Naive thymus-derived CD8-positive, alpha-beta T cell (primary cell): ENCODE data around the gene WSCD1. TPM values are rescaled to one million over a fixed set of nuclear protein-coding genes. Genes with fewer than 3 reads are reported as not detected.

ENCODE experiments used
- ATAC-seq, 2 donors: fragments of 150-1000 bp; cut with Tn5 transposase in 1 of 2; sonication (Bioruptor Pico), chemical (Tn5 transposase) in 1 of 2; 1 replicate in 1 of 2; 2 replicates in 1 of 2; pipeline ENCODE4 v1.10.0; 2021; ENCODE audit warnings: mild to moderate bottlenecking in 2 of 2, moderate library complexity in 2 of 2
- POLR2A ChIA-PET: fragments of 350-600 bp; sonication (Branson Sonifier 250); formaldehyde crosslinking; loops from one replicate; lab custom pipeline; 2021; ENCODE audit warnings: antibody characterized with exemption; lab: Charles Lee
- DNase-seq, 10 donors: peaks; one replicate each; pipeline versions ENCODE4 v3.0.0 to v3.0.0-alpha.2; 2020 to 2022
- H3K27ac Mint-ChIP-seq, 10 donors: one replicate each; pipeline ENCODE4 v1.8.0; 2020 to 2022; ENCODE audit warnings: mild to moderate bottlenecking in 10 of 10, mixed read lengths in 10 of 10, moderate library complexity in 4 of 10, inconsistent platforms in 1 of 10
- H3K27me3 Mint-ChIP-seq, 5 donors: one replicate each; pipeline ENCODE4 v1.8.0; 2021 to 2022; ENCODE audit warnings: mixed read lengths in 5 of 5
- H3K36me3 Mint-ChIP-seq, 3 donors: one replicate each; pipeline ENCODE4 v1.8.0; 2020 to 2022; ENCODE audit warnings: mixed read lengths in 3 of 3, mild to moderate bottlenecking in 2 of 3, inconsistent platforms in 1 of 3
- H3K4me1 Mint-ChIP-seq, 4 donors: one replicate each; pipeline ENCODE4 v1.8.0; 2021 to 2022; ENCODE audit warnings: mixed read lengths in 4 of 4
- H3K4me3 Mint-ChIP-seq, 10 donors: one replicate each; pipeline ENCODE4 v1.8.0; 2020 to 2022; ENCODE audit warnings: mild to moderate bottlenecking in 10 of 10, mixed read lengths in 10 of 10, moderate library complexity in 6 of 10, inconsistent platforms in 1 of 10
- H3K9me3 Mint-ChIP-seq, 9 donors: one replicate each; pipeline ENCODE4 v1.8.0; 2020 to 2022; ENCODE audit warnings: mixed read lengths in 9 of 9, mild to moderate bottlenecking in 3 of 9, inconsistent platforms in 1 of 9, moderate library complexity in 1 of 9
- polyA plus RNA-seq, 3 donors: library from polyadenylated mRNA; unstranded; fragments of 300-500 nt; fragmentation: Illumina TruSeq; gene quantifications; one replicate each; pipeline ENCODE4 v1.2.3, GENCODE V29; 2021
- total RNA-seq, 8 experiments: library from RNA in 2 of 8; stranded (reverse) in 2 of 8; gene quantifications; one replicate each; pipeline ENCODE4 v1.2.3 and lab custom pipeline; 2021 to 2026

Gene WSCD1
- not detected for total RNA-seq
- polyA plus RNA-seq = not detected
- 0 to 0.78 (median 0.10) reads per million in 6 experiments for total RNA-seq (lab: John Stamatoyannopoulos, UW)

- Mint-ChIP-seq H3K4me1 (peaks cover 11 to 21% (median 15%) of the 10 kb centered on the region in 4 donors), H3K9me3 (peaks cover 0 to 2% (median 0%) of the 10 kb centered on the region in 9 donors), H3K27ac (peak within 1 kb of the TSS in 4 of 10 donors; percentile 28 to 80 (median 52)), H3K27me3 (peaks cover 20 to 82% (median 55%) of the 10 kb centered on the region in 5 donors), H3K36me3 (no peaks in the 10 kb centered on the region), H3K4me3 (peak within 1 kb of the TSS; percentile 62 to 98 (median 84))
- peak; percentile 44 to 61 for ATAC-seq
- POLR2A ChIA-PET = no interaction called here
- DNase-seq = peak in 1 of 10 donors; percentile 65
Observed at GRCh38 chr17:6069539-6070429, at the start of gene WSCD1. Gene WSCD1 (plus strand): TSS chr17:6070379. CDS start chr17:6080659, 10,280 bp downstream.

DNA sequence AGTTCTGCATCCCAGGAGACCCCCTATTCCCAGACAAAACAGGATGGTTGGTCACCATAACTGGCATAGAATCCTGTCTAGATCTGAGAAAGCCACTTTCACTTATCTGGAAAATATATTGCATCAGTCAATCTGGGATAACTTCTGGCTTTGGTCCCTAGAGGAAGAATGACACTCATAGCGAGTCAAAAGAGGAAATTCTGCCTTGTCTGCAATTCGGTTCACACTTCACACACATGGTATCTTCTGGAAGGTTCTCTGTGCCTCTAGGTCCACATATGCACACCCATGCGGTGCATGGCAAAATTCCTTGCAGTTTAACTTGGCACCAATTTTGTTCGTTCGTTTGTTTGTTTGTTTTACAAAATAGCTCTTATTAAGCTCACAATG is 49.2 kb upstream of the WSCD1 start:
- Mint-ChIP-seq H3K27me3 (peaks cover 0 to 39% (median 16%) of the 10 kb centered on the region in 5 donors), H3K27ac (no peak overlapping the region)

DNA sequence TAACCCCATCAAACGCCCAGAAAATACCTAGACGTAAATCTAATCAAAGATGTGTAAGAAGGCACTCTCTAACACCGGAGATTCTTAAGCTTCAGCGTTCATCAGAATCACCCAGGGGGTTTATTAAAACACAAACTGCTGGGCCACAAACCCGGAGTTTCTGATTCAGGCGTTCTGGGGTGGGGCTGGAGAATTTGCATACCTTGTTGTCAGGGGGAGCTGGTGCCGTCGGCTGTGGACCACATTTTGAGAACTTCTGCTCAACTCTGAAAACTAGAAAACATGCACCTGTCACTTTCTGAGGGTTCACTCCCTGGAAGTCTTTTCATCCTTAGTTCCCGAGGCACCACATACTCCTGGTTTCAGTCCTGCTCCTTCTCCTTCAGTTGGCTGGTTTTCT is 48.6 kb upstream of the WSCD1 start:
- no peak overlapping the region for H3K27ac Mint-ChIP-seq
- H3K4me1 Mint-ChIP-seq = no peaks in the 10 kb centered on the region
- no peak overlapping the region for H3K4me3 Mint-ChIP-seq
- POLR2A ChIA-PET = no interaction called here
- H3K36me3 Mint-ChIP-seq = no peaks in the 10 kb centered on the region
- H3K9me3 Mint-ChIP-seq = no peaks in the 10 kb centered on the region
- H3K27me3 Mint-ChIP-seq = peaks cover 0 to 39% (median 14%) of the 10 kb centered on the region in 5 donors
- DNase-seq = no peak
- no peak for ATAC-seq

More for the DNA sequence above, 49.2 kb upstream of the WSCD1 start:
- no peaks in the 10 kb centered on the region for H3K4me1 Mint-ChIP-seq
- H3K4me3 Mint-ChIP-seq = no peak overlapping the region
- POLR2A ChIA-PET = no interaction called here
- no peaks in the 10 kb centered on the region for H3K9me3 Mint-ChIP-seq
- H3K36me3 Mint-ChIP-seq = no peaks in the 10 kb centered on the region
- no peak for ATAC-seq
- DNase-seq = no peak

- no peak for ATAC-seq
- DNase-seq = no peak
- no peaks in the 10 kb centered on the region for H3K36me3 Mint-ChIP-seq
- H3K27ac Mint-ChIP-seq = peak overlapping the region in 1 of 10 donors; percentile 34
- no peak overlapping the region for H3K4me3 Mint-ChIP-seq
- no peaks in the 10 kb centered on the region for H3K4me1 Mint-ChIP-seq
- peaks cover 0 to 31% (median 8%) of the 10 kb centered on the region in 5 donors for H3K27me3 Mint-ChIP-seq
- POLR2A ChIA-PET = no interaction called here
- H3K9me3 Mint-ChIP-seq = no peaks in the 10 kb centered on the region
Observed at GRCh38 chr17:6023036-6023831, 46.9 kb upstream of the WSCD1 start.

DNA sequence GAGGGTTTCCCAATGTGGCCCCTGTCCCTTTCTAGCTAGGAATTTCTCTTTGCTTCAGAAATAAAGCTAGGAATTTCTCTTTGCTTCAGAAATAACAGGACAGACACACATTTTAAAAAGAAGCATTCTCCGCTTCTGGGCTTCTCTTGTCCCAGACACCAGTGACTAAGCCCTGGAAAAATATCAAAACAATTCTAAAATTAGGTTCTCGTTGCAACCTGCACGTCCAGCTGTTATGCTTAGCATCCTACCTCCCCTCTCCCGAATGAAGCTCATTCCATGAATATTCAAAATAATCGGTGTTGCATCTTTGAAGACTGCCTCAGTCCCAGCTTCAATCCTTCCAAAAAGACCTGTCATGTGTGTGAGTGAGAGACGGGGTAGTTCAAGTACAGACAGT is 45.6 kb upstream of the WSCD1 start:
- Mint-ChIP-seq H3K9me3 (no peaks in the 10 kb centered on the region), H3K27ac (no peak overlapping the region), H3K4me1 (no peaks in the 10 kb centered on the region), H3K36me3 (no peaks in the 10 kb centered on the region), H3K27me3 (peaks cover 0 to 24% (median 5%) of the 10 kb centered on the region in 5 donors), H3K4me3 (no peak overlapping the region)
- ATAC-seq (no peak), DNase-seq (no peak)
- POLR2A ChIA-PET = no interaction called here

GRCh38 chr17:6027342-6028024 is 42.7 kb upstream of the WSCD1 start:
- no peak overlapping the region for H3K4me3 Mint-ChIP-seq
- no peaks in the 10 kb centered on the region for H3K4me1 Mint-ChIP-seq
- ATAC-seq = no peak
- no peaks in the 10 kb centered on the region for H3K9me3 Mint-ChIP-seq
- no peak for DNase-seq
- H3K36me3 Mint-ChIP-seq = no peaks in the 10 kb centered on the region
- peaks cover 6 to 19% (median 8%) of the 10 kb centered on the region in 5 donors for H3K27me3 Mint-ChIP-seq
- H3K27ac Mint-ChIP-seq = no peak overlapping the region
- POLR2A ChIA-PET = no interaction called here

- no peak for ATAC-seq
- Mint-ChIP-seq H3K4me3 (no peak overlapping the region), H3K9me3 (no peaks in the 10 kb centered on the region)
Observed at GRCh38 chr17:6028294-6028693, 41.9 kb upstream of the WSCD1 start.

GRCh38 chr17:6035801-6036394 is 34.3 kb upstream of the WSCD1 start:
- Mint-ChIP-seq H3K27me3 (peaks cover 7 to 28% (median 11%) of the 10 kb centered on the region in 5 donors), H3K9me3 (no peaks in the 10 kb centered on the region)
- POLR2A ChIA-PET = no interaction called here

More at GRCh38 chr17:6028294-6028693, 41.9 kb upstream of the WSCD1 start:
- Mint-ChIP-seq H3K27me3 (peaks cover 6 to 22% (median 8%) of the 10 kb centered on the region in 5 donors), H3K4me1 (no peaks in the 10 kb centered on the region), H3K36me3 (no peaks in the 10 kb centered on the region), H3K27ac (no peak overlapping the region)
- DNase-seq = no peak
- POLR2A ChIA-PET = no interaction called here

DNA sequence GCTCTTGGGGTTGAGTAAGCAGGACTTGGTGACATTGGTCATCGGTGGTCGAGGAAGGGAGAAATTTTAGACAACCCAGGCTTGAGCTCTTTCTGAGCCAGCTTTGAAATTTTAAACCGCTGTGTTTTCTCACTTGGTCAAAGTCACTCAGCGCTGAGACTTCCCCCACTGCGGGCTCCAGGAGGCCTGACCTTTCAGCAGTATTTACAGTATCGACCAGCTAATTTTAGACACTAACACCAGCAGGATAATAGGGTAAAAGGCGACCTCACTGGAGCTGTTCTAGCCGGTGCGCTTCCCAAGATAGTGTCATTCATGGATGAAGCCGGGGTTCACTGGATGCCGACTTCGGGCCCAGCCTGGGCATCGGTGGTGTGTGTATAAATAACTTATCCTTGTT is 29.7 kb upstream of the WSCD1 start:
- H3K4me1 Mint-ChIP-seq = peaks cover 0 to 4% (median 0%) of the 10 kb centered on the region in 4 donors
- H3K27me3 Mint-ChIP-seq = peaks cover 2 to 21% (median 7%) of the 10 kb centered on the region in 5 donors
- no peaks in the 10 kb centered on the region for H3K9me3 Mint-ChIP-seq
- ATAC-seq = no peak
- no peak overlapping the region for H3K4me3 Mint-ChIP-seq
- H3K27ac Mint-ChIP-seq = no peak overlapping the region
- POLR2A ChIA-PET = no interaction called here
- no peaks in the 10 kb centered on the region for H3K36me3 Mint-ChIP-seq
- DNase-seq = no peak

More at GRCh38 chr17:6035801-6036394, 34.3 kb upstream of the WSCD1 start:
- H3K4me1 Mint-ChIP-seq = peaks cover 0 to 2% (median 0%) of the 10 kb centered on the region in 4 donors
- H3K4me3 Mint-ChIP-seq = no peak overlapping the region
- ATAC-seq (no peak), DNase-seq (no peak)
- peak overlapping the region in 1 of 10 donors; percentile 63 for H3K27ac Mint-ChIP-seq
- no peaks in the 10 kb centered on the region for H3K36me3 Mint-ChIP-seq

GRCh38 chr17:6041246-6041645 is 28.9 kb upstream of the WSCD1 start:
- POLR2A ChIA-PET = no interaction called here
- no peaks in the 10 kb centered on the region for H3K36me3 Mint-ChIP-seq
- H3K27me3 Mint-ChIP-seq = peaks cover 2 to 21% (median 7%) of the 10 kb centered on the region in 5 donors
- H3K27ac Mint-ChIP-seq = no peak overlapping the region
- H3K4me1 Mint-ChIP-seq = peaks cover 0 to 4% (median 0%) of the 10 kb centered on the region in 4 donors
- no peak overlapping the region for H3K4me3 Mint-ChIP-seq
- no peaks in the 10 kb centered on the region for H3K9me3 Mint-ChIP-seq
- ATAC-seq (no peak), DNase-seq (no peak)

- H3K27me3 Mint-ChIP-seq = peaks cover 0 to 20% (median 5%) of the 10 kb centered on the region in 5 donors
- no peaks in the 10 kb centered on the region for H3K36me3 Mint-ChIP-seq
- no peak overlapping the region for H3K27ac Mint-ChIP-seq
- ATAC-seq = no peak
- POLR2A ChIA-PET = no interaction called here
- no peaks in the 10 kb centered on the region for H3K9me3 Mint-ChIP-seq
- H3K4me1 Mint-ChIP-seq = peaks cover 0 to 2% (median 0%) of the 10 kb centered on the region in 4 donors
- no peak for DNase-seq
- H3K4me3 Mint-ChIP-seq = no peak overlapping the region
Observed at GRCh38 chr17:6043405-6043804, 26.8 kb upstream of the WSCD1 start.

DNA sequence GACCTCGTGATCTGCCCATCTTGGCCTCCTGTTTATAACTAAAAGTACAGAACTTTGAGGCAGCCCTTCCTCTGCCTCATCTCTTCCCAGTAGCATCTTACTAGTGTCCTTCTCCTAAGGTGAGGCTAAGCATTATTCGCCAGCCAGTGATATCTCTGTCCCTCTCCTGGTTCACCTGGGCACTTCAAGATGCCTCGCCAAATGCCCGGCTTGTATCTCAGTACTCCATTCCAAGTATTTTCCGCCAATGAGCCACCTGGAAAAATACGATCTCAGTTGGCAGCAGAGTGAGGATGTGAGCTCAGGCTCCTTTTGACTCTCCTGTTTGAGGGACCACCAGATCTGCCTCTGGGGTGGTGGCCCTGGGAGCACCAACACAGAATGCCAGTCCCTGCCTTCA is 25.9 kb upstream of the WSCD1 start:
- H3K36me3 Mint-ChIP-seq = no peaks in the 10 kb centered on the region
- no peak overlapping the region for H3K27ac Mint-ChIP-seq
- ATAC-seq = no peak
- no peak for DNase-seq
- H3K27me3 Mint-ChIP-seq = peaks cover 0 to 20% (median 5%) of the 10 kb centered on the region in 5 donors
- POLR2A ChIA-PET = no interaction called here
- H3K4me1 Mint-ChIP-seq = peaks cover 0 to 2% (median 0%) of the 10 kb centered on the region in 4 donors
- H3K4me3 Mint-ChIP-seq = no peak overlapping the region
- no peaks in the 10 kb centered on the region for H3K9me3 Mint-ChIP-seq
